K562 (cell line): ENCODE measurements around the gene CPED1. TPM values are rescaled to one million over a fixed set of nuclear protein-coding genes. Genes with fewer than 3 reads are reported as not detected.

Source experiments
- CBX3 ChIP-seq, 2 experiments: IDR thresholded peaks; 1 replicate in 1 of 2; 2 replicates in 1 of 2; pipeline ENCODE4 v1.6.1; 2012; ENCODE audit warnings: inconsistent platforms in 2 of 2, low read length in 2 of 2, borderline replicate concordance in 1 of 2, control low read depth in 1 of 2
- DMBX1 ChIP-seq: fragments of 250-450 bp; sonication (Bioruptor Pico); IDR thresholded peaks from 2 replicates; pipeline ENCODE4 v1.8.0; 2022; ENCODE audit warnings: inconsistent platforms, mild to moderate bottlenecking, moderate library complexity, borderline replicate concordance
- EZH2 ChIP-seq: IDR thresholded peaks from 2 replicates; pipeline ENCODE4 v1.6.1; 2012; ENCODE audit warnings: low read depth, mild to moderate bottlenecking, inconsistent platforms, low read length, borderline replicate concordance
- FOXA1 ChIP-seq: fragments of 450-650 bp; IDR thresholded peaks from 2 replicates; pipeline ENCODE4 v1.6.1; 2016; ENCODE audit warnings: mild to moderate bottlenecking, borderline replicate concordance
- HDAC3 ChIP-seq: fragments of 450-650 bp; IDR thresholded peaks from 2 replicates; pipeline ENCODE4 v1.6.1; 2018; ENCODE audit warnings: borderline replicate concordance, mild to moderate bottlenecking, moderate library complexity; ENCODE audit not compliant: partially characterized antibody
- HDAC6 ChIP-seq: IDR thresholded peaks from 2 replicates; pipeline ENCODE4 v1.6.1; 2012; ENCODE audit warnings: low read depth, mild to moderate bottlenecking, control low read depth, inconsistent platforms, low read length, moderate library complexity
- HEY1 ChIP-seq: fragments of 250-450 bp; sonication (Bioruptor Pico); IDR thresholded peaks from 2 replicates; pipeline ENCODE4 v1.5.0; 2020; ENCODE audit warnings: mild to moderate bottlenecking, moderate library complexity, borderline replicate concordance
- KLF16 ChIP-seq: IDR thresholded peaks from 2 replicates; pipeline ENCODE4 v1.6.1; 2016; ENCODE audit warnings: antibody characterized with exemption
- RBM17 ChIP-seq: fragments of 200-400 bp; formaldehyde crosslinking; IDR thresholded peaks from 2 replicates; pipeline ENCODE4 v1.6.1; 2017; ENCODE audit warnings: low read depth, mild to moderate bottlenecking, low read length, borderline replicate concordance
- SAFB2 ChIP-seq: fragments of 200-400 bp; formaldehyde crosslinking; IDR thresholded peaks from 2 replicates; pipeline ENCODE4 v1.6.1; 2018; ENCODE audit warnings: borderline replicate concordance, low read length, low read depth, moderate library complexity; ENCODE audit not compliant: severe bottlenecking
- SMAD2 ChIP-seq: fragments of 150-350 bp; IDR thresholded peaks from 2 replicates; pipeline ENCODE4 v1.6.1; 2014; ENCODE audit warnings: low read depth, mild to moderate bottlenecking, low read length
- STAT5B ChIP-seq: fragments of 250-450 bp; sonication (Bioruptor Pico); IDR thresholded peaks from 2 replicates; pipeline ENCODE4 v1.8.0; 2021; ENCODE audit warnings: mild to moderate bottlenecking, inconsistent platforms
- TEAD2 ChIP-seq: fragments of 450-650 bp; IDR thresholded peaks from 2 replicates; pipeline ENCODE4 v1.6.1; 2016; ENCODE audit warnings: missing genetic modification characterization, control low read depth, missing compliant biosample characterization
- TRIM28 ChIP-seq: fragments of 450-650 bp; IDR thresholded peaks from 2 replicates; pipeline ENCODE4 v1.6.1; 2017
- ZNF41 ChIP-seq: fragments of 250-450 bp; sonication (Bioruptor Pico); conservative IDR thresholded peaks from 2 replicates; pipeline ENCODE4 v1.4.0; 2020; ENCODE audit warnings: mild to moderate bottlenecking
- ZNF507 ChIP-seq: conservative IDR thresholded peaks from 2 replicates; pipeline ENCODE4 v1.6.1; 2017; ENCODE audit warnings: missing genetic modification characterization, missing compliant biosample characterization
- ZNF696 ChIP-seq: fragments of 250-450 bp; sonication (Bioruptor Pico); conservative IDR thresholded peaks from 2 replicates; pipeline ENCODE4 v1.4.0; 2020; ENCODE audit warnings: mild to moderate bottlenecking, moderate library complexity
- ZNF764 ChIP-seq: fragments of 250-450 bp; sonication (Bioruptor Pico); IDR thresholded peaks from 2 replicates; pipeline ENCODE4 v1.4.0; 2020; ENCODE audit warnings: low read depth, mild to moderate bottlenecking, moderate library complexity
- polyA plus RNA-seq, 8 experiments: library from polyadenylated mRNA; depleted of rRNA in 4 of 8; stranded (reverse) in 5 of 8; unstranded in 3 of 8; fragments of >200 nt; fragmentation: Nextera tagmentation in 2 of 8; fragmentation: Illumina TruSeq in 1 of 8; extraction: Ambion mirVana in 2 of 8; extraction: Trizol in 1 of 8; gene quantifications; 2 replicates each; pipeline versions ENCODE4 v1.2.1 to v1.2.3, GENCODE V29; 2011 to 2014; ENCODE audit warnings: inconsistent platforms in 1 of 8, missing spikeins in 1 of 8
- total RNA-seq, 7 experiments: library from RNA; depleted of rRNA in 6 of 7; stranded (reverse); fragments of >200 nt in 6 of 7; fragmentation: Illumina TruSeq in 2 of 7; extraction: Trizol in 2 of 7; gene quantifications; 2 replicates each; pipeline versions ENCODE4 v1.2.1 to v1.2.3, GENCODE V29; 2011 to 2021; ENCODE audit warnings: low replicate concordance in 1 of 7
- TF ChIP-seq, protein P1 (sequence below): fragments of 450-650 bp; IDR thresholded peaks from 2 replicates; pipeline ENCODE4 v1.6.1; 2016; ENCODE audit warnings: mild to moderate bottlenecking
- TF ChIP-seq, protein P2 (sequence below): fragments of 450-650 bp; IDR thresholded peaks from 2 replicates; pipeline ENCODE4 v1.7.0; 2016; ENCODE audit warnings: borderline replicate concordance
- TF ChIP-seq, protein P3 (sequence below): fragments of 450-650 bp; conservative IDR thresholded peaks from 2 replicates; pipeline ENCODE4 v1.6.1; 2016; ENCODE audit warnings: missing genetic modification characterization, low read depth, mild to moderate bottlenecking, missing compliant biosample characterization, moderate library complexity
- TF ChIP-seq, protein P4 (sequence below): sonication (generic); formaldehyde crosslinking; IDR thresholded peaks from 2 replicates; pipeline ENCODE4 v1.8.0; 2022; ENCODE audit warnings: mild to moderate bottlenecking, missing genetic modification reagents

Gene CPED1
- total and polyA plus RNA-seq, 9 of the 15 experiments (the other 6 are each of a cell fraction or from before 2014, with no cell fraction given) = 195 to 393 (median 290) TPM

DNA sequence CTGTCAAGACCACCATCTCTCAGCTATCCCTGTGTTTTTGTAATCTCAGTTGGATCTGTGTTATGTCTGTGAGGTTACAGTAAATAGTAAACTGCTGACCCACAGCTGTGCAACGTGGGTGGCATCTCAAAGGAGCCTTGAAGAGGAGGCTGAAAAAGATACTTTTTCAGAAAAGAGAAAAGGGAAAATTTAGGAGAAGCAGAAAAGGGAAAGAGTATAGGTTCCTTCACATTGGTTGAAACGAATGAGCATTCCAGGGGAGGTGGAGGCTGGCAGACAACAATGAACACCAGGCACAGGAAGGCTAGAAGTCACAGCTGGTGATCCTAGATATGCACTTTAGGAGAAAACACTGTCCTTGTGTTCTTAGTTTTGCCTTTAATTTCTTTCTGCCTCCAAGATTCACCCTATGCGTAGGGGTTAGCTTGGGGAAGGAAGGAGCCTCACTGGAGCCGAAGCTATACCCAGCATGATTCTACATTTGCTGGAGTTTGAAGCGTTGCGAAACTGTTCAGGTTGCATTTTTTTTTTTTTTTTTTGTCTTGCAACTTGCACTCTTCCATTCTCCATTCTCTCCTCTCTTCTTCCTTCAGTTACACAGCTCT is 18.3 kb downstream of the CPED1 start (continued):
- no peak for TF ChIP-seq RBM17
- TF ChIP-seq SMAD2 = no peak
- TF ChIP-seq, protein P1, sequence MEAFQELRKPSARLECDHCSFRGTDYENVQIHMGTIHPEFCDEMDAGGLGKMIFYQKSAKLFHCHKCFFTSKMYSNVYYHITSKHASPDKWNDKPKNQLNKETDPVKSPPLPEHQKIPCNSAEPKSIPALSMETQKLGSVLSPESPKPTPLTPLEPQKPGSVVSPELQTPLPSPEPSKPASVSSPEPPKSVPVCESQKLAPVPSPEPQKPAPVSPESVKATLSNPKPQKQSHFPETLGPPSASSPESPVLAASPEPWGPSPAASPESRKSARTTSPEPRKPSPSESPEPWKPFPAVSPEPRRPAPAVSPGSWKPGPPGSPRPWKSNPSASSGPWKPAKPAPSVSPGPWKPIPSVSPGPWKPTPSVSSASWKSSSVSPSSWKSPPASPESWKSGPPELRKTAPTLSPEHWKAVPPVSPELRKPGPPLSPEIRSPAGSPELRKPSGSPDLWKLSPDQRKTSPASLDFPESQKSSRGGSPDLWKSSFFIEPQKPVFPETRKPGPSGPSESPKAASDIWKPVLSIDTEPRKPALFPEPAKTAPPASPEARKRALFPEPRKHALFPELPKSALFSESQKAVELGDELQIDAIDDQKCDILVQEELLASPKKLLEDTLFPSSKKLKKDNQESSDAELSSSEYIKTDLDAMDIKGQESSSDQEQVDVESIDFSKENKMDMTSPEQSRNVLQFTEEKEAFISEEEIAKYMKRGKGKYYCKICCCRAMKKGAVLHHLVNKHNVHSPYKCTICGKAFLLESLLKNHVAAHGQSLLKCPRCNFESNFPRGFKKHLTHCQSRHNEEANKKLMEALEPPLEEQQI = peak; percentile 69; the same call in 1 of the 2 replicates
- peak; percentile 49; the same call in 1 of the 2 replicates for TF ChIP-seq DMBX1
- no peak for TF ChIP-seq TRIM28
- TF ChIP-seq HDAC6 = no peak
- TF ChIP-seq, protein P2, sequence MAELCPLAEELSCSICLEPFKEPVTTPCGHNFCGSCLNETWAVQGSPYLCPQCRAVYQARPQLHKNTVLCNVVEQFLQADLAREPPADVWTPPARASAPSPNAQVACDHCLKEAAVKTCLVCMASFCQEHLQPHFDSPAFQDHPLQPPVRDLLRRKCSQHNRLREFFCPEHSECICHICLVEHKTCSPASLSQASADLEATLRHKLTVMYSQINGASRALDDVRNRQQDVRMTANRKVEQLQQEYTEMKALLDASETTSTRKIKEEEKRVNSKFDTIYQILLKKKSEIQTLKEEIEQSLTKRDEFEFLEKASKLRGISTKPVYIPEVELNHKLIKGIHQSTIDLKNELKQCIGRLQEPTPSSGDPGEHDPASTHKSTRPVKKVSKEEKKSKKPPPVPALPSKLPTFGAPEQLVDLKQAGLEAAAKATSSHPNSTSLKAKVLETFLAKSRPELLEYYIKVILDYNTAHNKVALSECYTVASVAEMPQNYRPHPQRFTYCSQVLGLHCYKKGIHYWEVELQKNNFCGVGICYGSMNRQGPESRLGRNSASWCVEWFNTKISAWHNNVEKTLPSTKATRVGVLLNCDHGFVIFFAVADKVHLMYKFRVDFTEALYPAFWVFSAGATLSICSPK = no peak
- TF ChIP-seq STAT5B (CRISPR knock-in tag) = 0 out of 2 replicates have a peak, but pooled peaks have one; percentile 29
- peak; percentile 25 for TF ChIP-seq HDAC3
- TF ChIP-seq HEY1 (CRISPR knock-in tag) = no peak
- TF ChIP-seq CBX3 (IDR thresholded peaks at IDR 0.05; ENCODE audit: borderline replicate concordance in 1 of 2, low read length in 2 of 2) = 0 out of 3 replicates have a peak, but pooled peaks of 1 of the 2 experiments have one; percentile 66
- no peak for TF ChIP-seq EZH2
- no peak for TF ChIP-seq FOXA1
- no peak for TF ChIP-seq ZNF696 (CRISPR knock-in tag)
- TF ChIP-seq SAFB2 = no peak
- no peak for TF ChIP-seq TEAD2 (tag)
- no peak for TF ChIP-seq ZNF507 (tag)
- TF ChIP-seq ZNF41 = no peak
- no peak for TF ChIP-seq KLF16
- TF ChIP-seq ZNF764 = no peak
- TF ChIP-seq, protein P3, sequence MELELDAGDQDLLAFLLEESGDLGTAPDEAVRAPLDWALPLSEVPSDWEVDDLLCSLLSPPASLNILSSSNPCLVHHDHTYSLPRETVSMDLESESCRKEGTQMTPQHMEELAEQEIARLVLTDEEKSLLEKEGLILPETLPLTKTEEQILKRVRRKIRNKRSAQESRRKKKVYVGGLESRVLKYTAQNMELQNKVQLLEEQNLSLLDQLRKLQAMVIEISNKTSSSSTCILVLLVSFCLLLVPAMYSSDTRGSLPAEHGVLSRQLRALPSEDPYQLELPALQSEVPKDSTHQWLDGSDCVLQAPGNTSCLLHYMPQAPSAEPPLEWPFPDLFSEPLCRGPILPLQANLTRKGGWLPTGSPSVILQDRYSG (tag) = peak; percentile 21; the same call in 1 of the 2 replicates
- TF ChIP-seq, protein P4, sequence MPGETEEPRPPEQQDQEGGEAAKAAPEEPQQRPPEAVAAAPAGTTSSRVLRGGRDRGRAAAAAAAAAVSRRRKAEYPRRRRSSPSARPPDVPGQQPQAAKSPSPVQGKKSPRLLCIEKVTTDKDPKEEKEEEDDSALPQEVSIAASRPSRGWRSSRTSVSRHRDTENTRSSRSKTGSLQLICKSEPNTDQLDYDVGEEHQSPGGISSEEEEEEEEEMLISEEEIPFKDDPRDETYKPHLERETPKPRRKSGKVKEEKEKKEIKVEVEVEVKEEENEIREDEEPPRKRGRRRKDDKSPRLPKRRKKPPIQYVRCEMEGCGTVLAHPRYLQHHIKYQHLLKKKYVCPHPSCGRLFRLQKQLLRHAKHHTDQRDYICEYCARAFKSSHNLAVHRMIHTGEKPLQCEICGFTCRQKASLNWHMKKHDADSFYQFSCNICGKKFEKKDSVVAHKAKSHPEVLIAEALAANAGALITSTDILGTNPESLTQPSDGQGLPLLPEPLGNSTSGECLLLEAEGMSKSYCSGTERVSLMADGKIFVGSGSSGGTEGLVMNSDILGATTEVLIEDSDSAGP (CRISPR knock-in tag) = no peak; the same call in 1 of the 2 replicates
